ENCODE results near the gene TLE1. TPM values are rescaled to one million over a fixed set of nuclear protein-coding genes. Genes with fewer than 3 reads are reported as not detected.

The TLE1 gene
- total and polyA plus RNA-seq, 9 of the 15 experiments (the other 6 are each of a cell fraction or from before 2014, with no cell fraction given), result 0.11 TPM; not detected in 8

DNA sequence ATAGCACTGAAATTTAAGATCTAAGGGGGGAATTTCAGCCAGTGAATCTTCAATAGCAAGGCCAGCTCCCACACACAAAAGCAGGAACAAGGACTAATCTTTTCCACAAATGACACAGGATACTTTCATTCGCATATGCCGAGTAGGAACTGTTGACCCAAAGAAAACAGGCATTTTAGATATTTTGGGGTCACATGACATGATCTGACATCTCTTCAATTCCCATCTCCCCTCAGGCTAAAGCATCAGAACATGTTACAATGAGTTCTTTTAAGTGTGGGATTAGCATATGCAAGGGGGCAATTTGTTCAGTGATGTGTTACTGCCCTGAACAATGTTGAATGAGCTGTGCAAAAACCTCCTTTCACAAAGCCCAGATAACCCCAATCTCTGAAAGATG is 68.2 kb downstream of the TLE1 start:
- H3K79me2 ChIP-seq (ENCODE audit: control insufficient read depth, insufficient read depth, low read length), result no peaks in the 10 kb centered on the region
- H3K9me1 ChIP-seq (ENCODE audit: control insufficient read depth, insufficient read depth, low read length), result no peaks in the 10 kb centered on the region
- H3K4me1 ChIP-seq (replicated peaks in 1 of 2; ENCODE audit: control insufficient read depth in 2 of 2, insufficient read depth in 2 of 2, low read length in 2 of 2), result no peaks in the 10 kb centered on the region
- POLR2A ChIA-PET, result no interaction called here
- in situ Hi-C loops (cut with MboI), result no loop called here
- intact Hi-C loops (cut with micrococcal nuclease), result no loop called here
- no peak for FAIRE-seq
- no peak for TF ChIP-seq HNRNPH1 (optimal IDR thresholded peaks at IDR 0.05; ENCODE audit: low read depth, low read length)
- TF ChIP-seq, protein P1, sequence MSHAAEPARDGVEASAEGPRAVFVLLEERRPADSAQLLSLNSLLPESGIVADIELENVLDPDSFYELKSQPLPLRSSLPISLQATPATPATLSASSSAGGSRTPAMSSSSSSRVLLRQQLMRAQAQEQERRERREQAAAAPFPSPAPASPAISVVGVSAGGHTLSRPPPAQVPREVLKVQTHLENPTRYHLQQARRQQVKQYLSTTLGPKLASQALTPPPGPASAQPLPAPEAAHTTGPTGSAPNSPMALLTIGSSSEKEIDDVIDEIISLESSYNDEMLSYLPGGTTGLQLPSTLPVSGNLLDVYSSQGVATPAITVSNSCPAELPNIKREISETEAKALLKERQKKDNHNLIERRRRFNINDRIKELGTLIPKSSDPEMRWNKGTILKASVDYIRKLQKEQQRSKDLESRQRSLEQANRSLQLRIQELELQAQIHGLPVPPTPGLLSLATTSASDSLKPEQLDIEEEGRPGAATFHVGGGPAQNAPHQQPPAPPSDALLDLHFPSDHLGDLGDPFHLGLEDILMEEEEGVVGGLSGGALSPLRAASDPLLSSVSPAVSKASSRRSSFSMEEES (CRISPR knock-in tag; IDR thresholded peaks at IDR 0.05), result peak; percentile 20; the same call in 1 of the 2 replicates
- H3K9me3 ChIP-seq (replicated peaks; ENCODE audit: control insufficient read depth, insufficient read depth, low read depth, low read length), result no peaks in the 10 kb centered on the region
- H2AFZ ChIP-seq (ENCODE audit: low read depth, low read length), result no peak overlapping the region
- no peak overlapping the region for H3K9ac ChIP-seq (ENCODE audit: insufficient read depth in 1 of 2, low read depth in 2 of 2, low read length in 2 of 2)
- CTCF ChIA-PET (ENCODE audit: low intra/inter-chr PET ratio), result no interaction called here
- H3K4me3 ChIP-seq, result no peak overlapping the region
- H3K4me2 ChIP-seq (ENCODE audit: insufficient read depth, low read length), result no peak overlapping the region
- no peak overlapping the region for H3K27ac ChIP-seq (ENCODE audit: extremely low read depth, low read depth, low read length)
- no peak for ATAC-seq
- WGBS (ENCODE audit: insufficient coverage, low coverage, missing lambda C conversion rate), result 0% methylated on average over 2 of the region's 2 CpGs
- no peaks in the 10 kb centered on the region for H4K20me1 ChIP-seq (replicated peaks; ENCODE audit: control insufficient read depth, insufficient read depth, low read length)
- no peaks in the 10 kb centered on the region for H3K27me3 ChIP-seq (ENCODE audit: control insufficient read depth in 2 of 2, insufficient read depth in 2 of 2, low read length in 2 of 2)
- no TSS peak for BruUV-seq (replicated peaks)
- no peaks in the 10 kb centered on the region for H3K36me3 ChIP-seq (ENCODE audit: control insufficient read depth, insufficient read depth, low read length)
- no peak for DNase-seq (ENCODE audit: extremely low read depth in 1 of 4, low spot score in 3 of 4)

DNA sequence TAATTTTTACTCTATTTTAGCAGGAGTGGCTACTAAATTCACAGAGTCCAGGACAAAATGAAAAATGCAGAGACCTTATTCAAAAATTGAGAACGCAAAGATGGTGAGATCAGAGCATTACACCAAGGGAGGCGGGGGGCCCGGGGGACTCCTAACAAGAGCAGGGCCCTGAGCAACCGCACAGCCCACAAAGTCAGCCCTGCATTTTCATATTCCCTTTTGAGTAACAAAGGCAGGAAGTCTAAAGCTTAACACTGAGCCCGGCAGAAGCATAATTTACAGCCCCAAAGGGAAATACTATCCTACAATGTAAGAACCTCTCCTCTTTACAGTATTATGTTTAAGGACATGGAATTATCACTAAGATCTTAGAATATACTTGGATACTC is 69.4 kb downstream of the TLE1 start:
- 0% methylated on average over 5 of the region's 5 CpGs for WGBS (ENCODE audit: insufficient coverage, low coverage, missing lambda C conversion rate)
- no peaks in the 10 kb centered on the region for H3K9me1 ChIP-seq (ENCODE audit: control insufficient read depth, insufficient read depth, low read length)
- H4K20me1 ChIP-seq (replicated peaks; ENCODE audit: control insufficient read depth, insufficient read depth, low read length), result no peaks in the 10 kb centered on the region
- ChIA-PET CTCF (ENCODE audit: low intra/inter-chr PET ratio) (no interaction called here), POLR2A (interaction anchor here (0.6 kb wide), 1 partner anchor 12 kb away, joined by 3 read pairs; no protein-coding TSS in a partner anchor)
- no peak overlapping the region for H2AFZ ChIP-seq (ENCODE audit: low read depth, low read length)
- H3K27me3 ChIP-seq (ENCODE audit: control insufficient read depth in 2 of 2, insufficient read depth in 2 of 2, low read length in 2 of 2), result no peaks in the 10 kb centered on the region
- H3K4me3 ChIP-seq, result no peak overlapping the region
- no TSS peak for BruUV-seq (replicated peaks)
- no peak for ATAC-seq
- H3K4me1 ChIP-seq (replicated peaks in 1 of 2; ENCODE audit: control insufficient read depth in 2 of 2, insufficient read depth in 2 of 2, low read length in 2 of 2), result no peaks in the 10 kb centered on the region
- no peaks in the 10 kb centered on the region for H3K79me2 ChIP-seq (ENCODE audit: control insufficient read depth, insufficient read depth, low read length)
- no peak overlapping the region for H3K27ac ChIP-seq (ENCODE audit: extremely low read depth, low read depth, low read length)
- in situ Hi-C loops (cut with MboI) (no loop called here), intact Hi-C loops (cut with micrococcal nuclease) (no loop called here)
- no peak for DNase-seq (ENCODE audit: extremely low read depth in 1 of 4, low spot score in 3 of 4)
- H3K9me3 ChIP-seq (replicated peaks; ENCODE audit: control insufficient read depth, insufficient read depth, low read depth, low read length), result no peaks in the 10 kb centered on the region
- H3K4me2 ChIP-seq (ENCODE audit: insufficient read depth, low read length), result no peak overlapping the region
- H3K36me3 ChIP-seq (ENCODE audit: control insufficient read depth, insufficient read depth, low read length), result no peaks in the 10 kb centered on the region
- no peak for FAIRE-seq
- TF ChIP-seq NRF1 (conservative IDR thresholded peaks at IDR 0.05 in 1 of 2, IDR thresholded peaks at IDR 0.05 in 1 of 2) (no peak), POLR2AphosphoS2 (IDR thresholded peaks at IDR 0.05; ENCODE audit: low read length) (no peak)
- TF ChIP-seq, protein P2, sequence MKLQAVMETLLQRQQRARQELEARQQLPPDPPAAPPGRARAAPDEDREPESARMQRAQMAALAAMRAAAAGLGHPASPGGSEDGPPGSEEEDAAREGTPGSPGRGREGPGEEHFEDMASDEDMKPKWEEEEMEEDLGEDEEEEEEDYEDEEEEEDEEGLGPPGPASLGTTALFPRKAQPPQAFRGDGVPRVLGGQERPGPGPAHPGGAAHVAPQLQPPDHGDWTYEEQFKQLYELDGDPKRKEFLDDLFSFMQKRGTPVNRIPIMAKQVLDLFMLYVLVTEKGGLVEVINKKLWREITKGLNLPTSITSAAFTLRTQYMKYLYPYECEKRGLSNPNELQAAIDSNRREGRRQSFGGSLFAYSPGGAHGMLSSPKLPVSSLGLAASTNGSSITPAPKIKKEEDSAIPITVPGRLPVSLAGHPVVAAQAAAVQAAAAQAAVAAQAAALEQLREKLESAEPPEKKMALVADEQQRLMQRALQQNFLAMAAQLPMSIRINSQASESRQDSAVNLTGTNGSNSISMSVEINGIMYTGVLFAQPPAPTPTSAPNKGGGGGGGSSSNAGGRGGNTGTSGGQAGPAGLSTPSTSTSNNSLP (IDR thresholded peaks at IDR 0.05; ENCODE audit: borderline replicate concordance, low read depth, low read length), result no peak
- TF ChIP-seq, protein P3, sequence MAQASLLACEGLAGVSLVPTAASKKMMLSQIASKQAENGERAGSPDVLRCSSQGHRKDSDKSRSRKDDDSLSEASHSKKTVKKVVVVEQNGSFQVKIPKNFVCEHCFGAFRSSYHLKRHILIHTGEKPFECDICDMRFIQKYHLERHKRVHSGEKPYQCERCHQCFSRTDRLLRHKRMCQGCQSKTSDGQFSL (CRISPR knock-in tag; IDR thresholded peaks at IDR 0.05), result no peak
- TF ChIP-seq, protein P3 (tag; IDR thresholded peaks at IDR 0.05), result no peak
- H3K9ac ChIP-seq (ENCODE audit: insufficient read depth in 1 of 2, low read depth in 2 of 2, low read length in 2 of 2), result no peak overlapping the region
